Stromal cell of bone marrow (primary cell): ENCODE results near the gene SCYGR2.

Source experiments
- DNase-seq: peaks from one replicate; pipeline ENCODE4 v3.0.0-alpha.2; 2012; ENCODE audit warnings: low read depth

Gene SCYGR2

DNA sequence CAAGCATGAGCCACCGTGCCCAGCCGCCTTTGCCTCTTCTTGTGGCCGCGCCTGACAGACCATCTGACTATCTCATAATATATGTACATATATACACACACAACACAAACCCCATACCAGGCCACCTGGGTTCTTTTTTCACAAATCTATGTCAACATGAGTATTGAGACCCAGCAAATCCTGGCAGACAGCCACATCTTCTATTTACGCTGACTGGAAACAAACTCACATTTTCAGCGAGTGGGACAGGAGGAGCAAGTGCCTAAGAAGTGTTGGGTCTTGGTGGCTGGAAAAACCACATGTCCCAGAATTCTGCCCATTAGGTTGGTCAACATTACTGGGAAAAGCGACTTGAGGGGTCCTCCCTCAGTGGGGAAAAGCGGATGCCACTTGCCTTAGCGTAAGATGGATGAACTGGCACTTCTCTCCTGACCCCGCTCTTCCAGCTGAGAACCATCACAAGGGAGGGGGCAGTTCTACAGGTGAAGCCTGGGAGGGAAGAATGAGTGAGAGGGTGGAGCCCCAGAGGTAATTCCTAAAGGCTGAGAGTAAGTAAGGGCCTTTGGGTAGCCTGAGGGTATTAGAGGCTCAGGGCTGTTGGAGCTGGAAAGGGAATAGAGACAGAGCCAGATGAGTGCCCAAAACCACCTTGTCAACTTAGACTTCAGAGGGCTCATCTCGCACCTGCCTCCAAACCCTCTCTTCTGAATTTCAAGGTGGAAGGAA, 14.0 kb downstream of the SCYGR2 start:
- DNase-seq, result no peak

DNA sequence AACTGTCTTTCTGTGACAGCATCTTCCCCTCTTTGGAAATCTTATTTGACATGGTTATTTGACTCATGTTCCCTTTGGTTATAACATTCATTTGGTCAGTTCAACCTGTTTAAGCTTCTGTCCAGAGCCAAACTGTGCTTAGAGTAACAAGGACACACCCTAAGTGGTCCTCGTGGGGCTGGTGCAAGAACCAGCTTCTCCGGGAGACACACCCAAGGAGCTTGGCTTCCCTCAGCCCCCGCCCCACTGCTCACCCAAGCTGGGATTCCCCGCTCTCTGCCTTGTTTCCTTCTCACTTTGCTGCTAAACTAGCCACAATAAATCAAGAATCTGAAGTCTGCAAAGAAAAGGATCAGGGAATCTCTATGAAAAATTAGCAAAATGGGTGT, 14.6 kb downstream of the SCYGR2 start:
- DNase-seq, result no peak

DNA sequence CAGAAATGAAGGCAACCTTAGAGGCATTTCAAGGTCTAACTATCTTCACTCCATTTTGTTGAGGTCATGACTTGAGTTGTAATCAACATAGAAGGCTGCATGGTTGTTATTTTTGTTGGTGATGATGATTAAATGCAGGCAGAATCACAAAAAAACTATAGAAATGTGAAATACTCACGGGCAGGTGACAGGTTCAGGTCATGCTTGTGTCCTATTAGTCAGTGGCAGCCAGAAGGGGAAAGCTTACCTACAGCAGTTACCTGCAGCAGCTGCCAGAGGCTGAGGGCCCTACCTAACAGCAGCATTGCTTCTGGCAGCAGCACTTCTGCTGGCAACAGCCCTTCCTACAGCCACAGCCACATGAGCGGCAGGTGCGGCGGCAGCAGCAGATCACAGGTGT, 15.6 kb downstream of the SCYGR2 start:
- DNase-seq, result no peak

DNA sequence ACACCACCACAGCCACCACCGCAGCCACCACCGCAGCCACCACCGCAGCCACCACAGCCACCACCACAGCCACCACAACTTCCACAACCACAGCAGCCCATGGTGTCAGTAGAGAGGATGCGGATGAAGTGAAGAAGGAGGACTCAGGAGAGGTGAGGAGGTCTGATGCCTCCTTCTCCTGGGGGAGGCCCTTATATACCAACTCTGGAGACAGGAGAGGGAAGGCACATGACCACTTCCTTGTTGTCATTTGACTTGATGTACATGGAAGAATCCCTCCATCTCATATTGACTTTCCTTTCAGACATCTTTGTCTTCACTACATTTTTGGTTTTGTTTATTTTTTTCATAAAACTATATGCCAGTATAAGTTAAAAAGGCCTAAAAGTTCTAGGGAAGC, 16.0 kb downstream of the SCYGR2 start, which contains the start of gene SCYGR3:
Gene SCYGR3 (minus strand): TSS at position 101 of the 400 bp plus-strand sequence. CDS start 0 bp downstream, at position 101.
- DNase-seq, result no peak

DNA sequence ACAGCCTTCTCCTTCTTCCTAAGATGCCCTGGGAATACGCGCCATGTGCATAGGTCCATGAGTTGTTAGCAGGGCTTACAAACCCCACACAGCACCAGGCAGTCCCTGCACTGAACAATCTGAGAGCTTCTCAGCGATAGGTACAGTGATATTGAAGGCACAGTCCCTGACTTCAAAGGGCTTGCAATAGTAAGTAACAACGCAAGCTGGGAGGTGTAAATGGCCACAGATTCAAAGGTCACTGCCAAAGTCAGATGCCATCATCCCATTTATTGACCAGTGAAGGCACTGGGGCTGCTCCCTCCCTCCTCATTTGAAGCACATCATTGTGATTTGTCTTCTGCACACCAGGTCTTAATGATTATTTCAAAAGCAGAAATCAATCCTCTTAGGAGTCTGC, 16.5 kb downstream of the SCYGR2 start:
- no peak for DNase-seq

DNA sequence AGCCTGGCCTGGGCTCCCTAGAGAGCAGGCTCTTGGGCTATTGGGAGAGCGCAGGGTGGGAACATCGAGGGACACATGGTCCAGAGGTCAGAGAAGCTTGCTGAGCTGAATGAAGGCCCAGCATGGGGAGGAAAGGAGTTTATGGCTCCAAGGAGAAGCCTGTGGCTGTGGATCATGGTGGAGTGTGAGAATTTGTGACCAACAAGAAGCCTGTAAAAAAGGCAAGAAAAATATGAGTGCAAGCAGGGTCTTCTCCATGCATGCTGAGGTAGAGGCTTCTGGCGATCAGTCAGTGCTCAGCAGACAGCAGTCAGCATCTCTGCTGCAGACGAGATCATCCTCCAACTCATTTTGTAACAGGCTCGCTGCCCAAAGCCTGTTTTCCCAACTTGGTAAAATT, 17.2 kb downstream of the SCYGR2 start:
- DNase-seq, result no peak

DNA sequence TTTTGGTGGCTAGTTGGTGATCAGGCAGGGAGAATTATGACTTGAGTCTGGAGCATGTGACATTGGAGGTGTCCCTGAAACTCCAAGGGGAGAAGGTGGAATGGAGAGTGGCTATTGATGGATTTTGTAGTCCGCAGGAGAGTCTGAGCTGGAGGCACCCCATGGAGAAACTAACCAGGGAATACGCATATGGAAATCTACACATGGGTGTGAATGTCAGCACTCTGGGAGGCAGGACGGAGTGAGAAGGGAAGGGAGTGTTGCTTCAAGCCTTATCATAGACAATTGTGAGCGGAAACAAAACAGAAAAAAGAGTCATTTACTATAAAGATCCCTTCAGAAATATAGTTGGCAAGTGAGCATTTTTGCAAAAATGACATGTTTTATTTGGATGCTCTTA, 17.9 kb downstream of the SCYGR2 start:
- no peak for DNase-seq

DNA sequence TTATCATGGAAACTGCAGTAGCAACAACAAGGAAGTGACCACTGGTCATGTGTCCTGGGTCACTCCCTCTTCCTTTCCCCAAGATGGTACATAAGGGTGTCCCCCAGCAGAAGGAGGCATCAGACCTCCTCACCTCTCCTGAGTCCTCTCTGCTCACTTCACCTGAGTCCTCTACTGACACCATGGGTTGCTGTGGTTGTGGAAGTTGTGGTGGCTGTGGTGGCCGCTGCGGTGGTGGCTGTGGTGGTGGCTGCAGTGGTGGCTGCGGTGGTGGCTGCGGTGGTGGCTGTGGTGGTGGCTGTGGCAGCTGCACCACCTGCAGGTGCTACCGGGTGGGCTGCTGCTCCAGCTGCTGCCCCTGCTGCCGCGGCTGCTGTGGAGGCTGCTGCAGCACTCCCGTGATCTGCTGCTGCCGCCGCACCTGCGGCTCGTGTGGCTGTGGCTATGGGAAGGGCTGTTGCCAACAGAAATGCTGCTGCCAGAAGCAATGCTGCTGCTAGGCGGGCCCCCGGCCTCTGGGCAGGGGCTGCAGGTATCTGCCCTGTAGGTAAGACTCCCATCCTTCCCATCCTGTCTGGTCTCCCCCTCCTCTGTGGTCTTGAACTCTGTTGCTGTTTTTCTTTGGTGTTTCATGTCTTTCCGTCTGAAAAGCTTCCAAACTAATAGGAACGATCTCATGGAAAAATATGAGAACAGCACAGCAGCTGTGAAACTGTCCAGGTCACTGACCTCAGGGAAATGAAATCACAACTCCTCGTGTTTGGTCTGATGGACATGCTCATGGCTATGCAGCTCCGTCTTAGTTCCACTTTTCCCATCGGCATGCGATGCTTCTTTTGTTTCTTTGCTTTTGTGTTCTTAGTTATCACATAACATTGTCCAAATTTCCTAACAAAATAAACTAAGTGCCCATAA, 18.9 kb downstream of the SCYGR2 start, which contains the start of gene SCYGR4:
Gene SCYGR4 (plus strand): TSS at position 183 of the 915 bp plus-strand sequence. CDS start 0 bp downstream, at position 183.
- DNase-seq, result no peak

DNA sequence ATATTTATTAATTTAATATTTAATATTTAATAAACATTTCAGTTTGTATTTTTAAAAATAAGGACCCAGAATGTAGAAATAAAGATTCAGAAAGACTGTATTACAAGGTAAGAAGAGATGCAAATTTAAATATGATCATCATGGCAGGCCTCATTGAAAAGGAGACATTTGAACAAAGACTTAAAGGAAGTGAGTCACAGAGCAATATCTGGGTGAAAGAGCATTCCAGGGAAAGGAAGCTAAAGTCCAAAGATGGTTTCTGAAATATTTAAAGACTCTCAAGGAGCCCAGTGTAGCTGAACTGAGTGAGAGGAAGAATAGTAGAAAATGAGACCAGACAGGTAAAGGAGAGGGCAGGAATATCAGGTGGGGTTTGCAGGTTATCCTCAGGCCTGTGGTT, 24.5 kb downstream of the SCYGR2 start:
- no peak for DNase-seq

DNA sequence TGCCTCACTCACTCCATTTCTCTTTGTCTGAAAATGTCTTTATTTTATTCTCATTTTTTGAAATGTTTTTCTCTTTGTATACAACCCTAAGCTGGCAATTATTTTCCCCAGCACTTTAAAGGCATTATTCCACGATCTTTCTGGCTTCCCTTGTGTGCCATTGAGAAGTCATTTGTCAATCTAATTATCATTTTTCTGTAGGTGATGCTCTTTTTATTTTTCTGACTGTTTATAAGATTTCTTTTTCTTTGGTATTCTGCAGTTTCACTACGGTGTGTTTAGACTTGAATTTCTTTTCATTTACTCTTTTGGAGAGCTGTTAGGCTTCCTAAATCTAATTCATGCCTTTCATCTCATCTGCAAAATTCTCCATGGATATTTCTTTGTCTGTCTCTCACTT, 26.7 kb downstream of the SCYGR2 start:
- no peak for DNase-seq

DNA sequence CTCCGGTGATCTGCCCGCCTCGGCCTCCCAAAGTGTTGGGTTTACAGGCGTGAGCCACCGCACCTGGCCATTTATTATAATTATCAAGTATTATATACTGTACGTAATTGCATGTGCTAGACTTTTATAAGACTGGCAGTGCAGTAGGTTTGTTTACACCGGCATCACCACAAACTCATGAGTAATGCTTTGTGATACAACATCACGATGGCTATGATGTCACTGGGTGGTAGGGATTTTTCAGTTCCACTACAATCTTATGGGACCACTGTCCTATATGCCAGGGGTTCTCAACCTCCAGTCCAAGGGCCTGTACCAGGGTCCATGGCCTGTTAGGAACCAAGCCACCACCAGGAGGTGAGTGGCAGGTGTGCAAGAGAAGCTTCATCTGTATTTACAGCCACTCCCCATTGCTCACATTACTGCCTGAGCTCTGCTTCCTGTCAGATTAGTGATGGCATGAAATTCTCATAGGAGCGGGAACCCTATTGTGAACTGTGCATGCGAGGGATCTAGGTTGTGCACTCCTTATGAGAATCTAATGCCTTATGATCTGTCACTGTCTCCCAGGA, 28.0 kb downstream of the SCYGR2 start:
- DNase-seq, result no peak

DNA sequence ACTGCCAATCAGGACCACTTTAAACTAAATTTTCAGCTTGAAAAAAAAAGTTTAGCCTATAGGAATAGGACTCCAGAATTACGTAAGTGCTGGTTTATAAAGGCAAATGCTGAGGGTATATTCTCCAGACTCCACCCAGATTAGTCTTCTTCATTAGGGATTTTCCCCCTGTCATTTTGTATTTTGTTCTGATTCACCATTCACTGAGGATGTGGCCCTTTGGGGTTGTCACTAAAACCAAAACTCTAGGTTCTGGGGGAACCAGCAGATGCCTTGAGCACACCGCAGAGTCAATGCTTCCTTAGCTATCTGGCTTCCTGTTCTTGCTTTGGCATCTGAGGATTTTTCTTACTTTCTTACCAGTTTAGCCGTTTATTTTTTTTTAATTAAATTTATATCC, 29.1 kb downstream of the SCYGR2 start:
- no peak for DNase-seq

DNA sequence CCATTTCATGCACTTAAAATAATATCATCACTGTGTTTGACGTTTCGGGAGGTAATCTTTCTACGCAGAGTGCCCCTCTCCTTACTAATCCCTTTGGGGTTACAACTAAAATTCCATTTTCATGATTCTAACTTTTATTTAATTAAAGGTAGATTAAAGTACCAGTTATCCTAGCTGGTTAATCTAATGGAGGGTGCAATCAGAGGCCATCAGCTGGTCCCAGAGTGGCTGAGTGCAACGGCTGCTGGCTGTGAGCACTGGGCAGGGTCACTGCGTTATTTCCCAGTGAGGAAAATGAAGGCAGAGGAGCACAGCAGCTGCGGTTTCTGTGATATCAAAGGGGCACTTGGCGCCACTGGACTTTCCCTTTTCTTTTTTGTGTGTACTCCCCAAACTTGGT, 30.7 kb downstream of the SCYGR2 start:
- DNase-seq, result no peak

DNA sequence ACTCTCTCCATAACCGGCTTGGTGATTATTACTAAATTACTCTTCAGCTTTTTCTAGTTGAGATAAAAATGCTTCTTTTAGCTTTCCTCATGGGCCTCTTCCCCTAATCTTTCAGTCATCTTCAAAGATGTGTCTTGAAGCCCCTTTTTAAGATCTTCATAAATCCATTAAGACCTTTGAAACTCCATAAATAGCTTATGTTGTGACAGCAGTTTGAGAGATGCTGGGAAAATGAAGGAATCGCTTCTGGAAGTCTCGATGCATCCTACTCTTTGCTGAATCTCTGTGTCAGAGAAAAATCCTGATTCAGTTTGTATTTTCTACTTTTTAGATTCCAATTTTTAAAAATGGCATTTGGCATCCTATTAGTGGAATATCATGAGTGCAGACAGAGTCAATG, 31.6 kb downstream of the SCYGR2 start:
- DNase-seq, result no peak

DNA sequence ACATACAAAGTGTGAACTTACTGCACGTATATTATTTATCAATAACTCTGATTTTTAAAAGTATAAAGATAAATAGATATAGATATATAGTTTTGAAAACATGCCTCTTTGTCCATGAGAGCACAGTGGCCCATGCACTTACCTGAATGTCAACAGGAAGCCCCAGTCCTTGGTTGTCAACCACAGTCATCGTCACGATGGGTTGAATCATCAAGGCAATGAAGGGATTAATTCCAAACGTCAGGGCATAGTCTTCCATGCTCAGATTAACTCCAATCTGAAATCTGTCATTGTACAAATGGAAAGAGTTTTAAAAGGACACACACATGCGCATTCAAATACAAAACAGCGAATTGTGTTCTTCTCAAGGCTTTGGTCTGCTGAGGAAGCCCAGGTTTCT, 34.1 kb downstream of the SCYGR2 start:
- no peak for DNase-seq

DNA sequence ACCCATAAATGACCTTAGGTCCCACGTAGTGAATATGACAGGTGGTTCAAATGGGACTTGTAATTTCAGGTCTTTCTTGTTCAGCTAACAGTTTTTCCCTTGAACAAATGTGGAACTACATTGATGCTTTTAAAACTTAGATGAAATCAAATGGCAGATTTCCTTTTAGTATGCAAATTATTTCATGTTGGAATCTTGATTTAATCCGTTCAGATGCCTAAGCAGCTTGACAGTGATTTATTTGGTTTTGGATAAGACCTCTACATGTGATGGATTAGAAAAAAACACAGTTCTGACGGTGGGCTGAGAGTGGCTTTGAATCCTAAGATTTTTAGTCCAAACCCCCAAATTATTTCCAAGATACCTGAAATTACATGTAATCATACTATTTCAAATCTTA, 35.5 kb downstream of the SCYGR2 start:
- DNase-seq, result no peak

DNA sequence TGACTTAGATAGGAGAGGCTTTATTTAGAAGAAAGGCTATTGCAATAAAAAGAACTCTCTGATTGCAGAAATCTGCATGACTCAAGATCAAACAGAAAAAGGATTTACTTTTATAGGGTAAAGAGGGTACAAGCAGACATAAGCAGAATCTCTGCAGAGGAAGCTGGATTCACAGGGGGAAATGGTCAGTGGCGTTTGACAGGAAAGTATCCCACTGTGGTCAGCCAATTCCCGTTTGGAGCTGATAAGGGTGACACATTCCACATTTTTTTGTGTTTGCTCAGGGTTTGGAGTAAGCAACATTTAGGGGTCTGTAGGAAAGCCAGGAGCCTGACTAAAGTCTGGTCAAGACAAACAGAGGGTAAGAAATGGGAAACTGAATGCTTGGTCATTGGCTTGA, 44.0 kb downstream of the SCYGR2 start:
- DNase-seq, result no peak

DNA sequence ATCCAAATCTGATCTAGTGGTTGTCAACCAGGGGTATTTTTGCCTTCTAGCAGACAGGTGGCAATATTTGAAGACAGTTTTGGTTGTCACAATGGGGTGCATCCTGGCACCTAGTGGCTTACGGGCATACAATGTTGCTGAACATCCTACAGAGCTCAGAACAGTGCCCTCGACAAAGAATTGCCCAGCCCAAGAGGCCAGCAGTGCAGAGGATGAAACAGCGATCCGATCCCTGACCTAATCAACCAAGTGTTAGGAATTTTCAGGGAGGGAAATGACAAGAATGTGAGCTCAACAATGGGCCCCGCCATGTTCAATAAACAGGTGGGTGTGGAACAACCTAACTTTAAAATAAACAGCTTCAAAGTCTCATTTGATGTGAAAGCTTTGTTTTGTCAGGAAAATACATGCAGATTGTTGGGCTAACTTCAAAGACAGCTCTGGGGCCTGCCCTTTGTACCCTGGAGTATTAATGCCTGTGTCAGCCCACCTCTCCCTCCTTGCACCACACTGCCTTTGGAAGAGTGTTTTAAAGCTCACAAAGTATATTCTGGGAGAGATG, 45.4 kb downstream of the SCYGR2 start:
- no peak for DNase-seq
